H9 (cell line): ENCODE measurements around the gene MAST4. TPM values are rescaled to one million over a fixed set of nuclear protein-coding genes. Genes with fewer than 3 reads are reported as not detected.

ENCODE experiments used
- DNase-seq: peaks from one replicate; pipeline ENCODE4 v3.0.0-alpha.2; 2017
- H2AFZ ChIP-seq: one replicate; pipeline ENCODE4 v1.6.1; 2013; ENCODE audit warnings: mild to moderate bottlenecking, low read length, control low read depth, moderate library complexity
- H2AK5ac ChIP-seq: 2 replicates; pipeline ENCODE4 v1.6.1; 2013; ENCODE audit warnings: low read length, control low read depth, mixed read lengths; ENCODE audit not compliant: insufficient read length
- H2BK120ac ChIP-seq: one replicate; pipeline ENCODE4 v1.6.1; 2013; ENCODE audit warnings: low read depth, mild to moderate bottlenecking, low read length, control low read depth, inconsistent platforms; ENCODE audit not compliant: poor library complexity, severe bottlenecking
- H2BK12ac ChIP-seq: 2 replicates; pipeline ENCODE4 v1.6.1; 2013; ENCODE audit warnings: low read length, control low read depth, mixed read lengths, low read depth; ENCODE audit not compliant: insufficient read length
- H2BK15ac ChIP-seq: 2 replicates; pipeline ENCODE4 v1.6.1; 2013; ENCODE audit warnings: low read depth, low read length, control low read depth
- H2BK20ac ChIP-seq: one replicate; pipeline ENCODE4 v1.6.1; 2013; ENCODE audit warnings: low read depth, mild to moderate bottlenecking, low read length, control low read depth, inconsistent platforms; ENCODE audit not compliant: poor library complexity, severe bottlenecking
- H2BK5ac ChIP-seq: 2 replicates; pipeline ENCODE4 v1.6.1; 2013; ENCODE audit warnings: low read length, control low read depth, mixed read lengths; ENCODE audit not compliant: insufficient read length
- H3K14ac ChIP-seq: 2 replicates; pipeline ENCODE4 v1.6.1; 2013; ENCODE audit warnings: low read length, control low read depth; ENCODE audit not compliant: insufficient read depth
- H3K18ac ChIP-seq: 2 replicates; pipeline ENCODE4 v1.6.1; 2013; ENCODE audit warnings: low read depth, mild to moderate bottlenecking, mixed read lengths, low read length, control low read depth; ENCODE audit not compliant: insufficient read length
- H3K23ac ChIP-seq: 2 replicates; pipeline ENCODE4 v1.6.1; 2013; ENCODE audit warnings: low read length, control low read depth, mixed read lengths, low read depth; ENCODE audit not compliant: insufficient read length
- H3K23me2 ChIP-seq: 2 replicates; pipeline ENCODE4 v1.6.1; 2013; ENCODE audit warnings: low read depth, mild to moderate bottlenecking, mixed read lengths, low read length, control low read depth; ENCODE audit not compliant: insufficient read length, poor library complexity, severe bottlenecking
- H3K27ac ChIP-seq: 2 replicates; pipeline ENCODE4 v1.5.1; 2013; ENCODE audit warnings: low read length, control low read depth, mixed read lengths, low read depth; ENCODE audit not compliant: insufficient read length
- H3K27me3 ChIP-seq: 2 replicates; pipeline ENCODE4 v1.6.1; 2013; ENCODE audit warnings: low read length, control low read depth, inconsistent platforms; ENCODE audit not compliant: insufficient read depth
- H3K4ac ChIP-seq: 2 replicates; pipeline ENCODE4 v1.6.1; 2013; ENCODE audit warnings: low read depth, mild to moderate bottlenecking, control low read depth, inconsistent platforms, low read length, moderate library complexity
- H3K4me1 ChIP-seq: 2 replicates; pipeline ENCODE4 v1.6.1; 2013; ENCODE audit warnings: low read length, control low read depth, inconsistent platforms; ENCODE audit not compliant: insufficient read depth
- H3K4me2 ChIP-seq: 2 replicates; pipeline ENCODE4 v1.6.1; 2013; ENCODE audit warnings: low read length, control low read depth, mixed read lengths; ENCODE audit not compliant: insufficient read length, insufficient read depth
- H3K56ac ChIP-seq: 2 replicates; pipeline ENCODE4 v1.6.1; 2013; ENCODE audit warnings: low read depth, mild to moderate bottlenecking, mixed read lengths, low read length, control low read depth; ENCODE audit not compliant: insufficient read length
- H3K79me1 ChIP-seq: 2 replicates; pipeline ENCODE4 v1.6.1; 2013; ENCODE audit warnings: low read depth, mild to moderate bottlenecking, moderate library complexity, low read length, control low read depth, inconsistent platforms; ENCODE audit not compliant: insufficient read depth, poor library complexity, severe bottlenecking
- H3K79me2 ChIP-seq: 2 replicates; pipeline ENCODE4 v1.6.1; 2013; ENCODE audit warnings: low read length, control low read depth, inconsistent platforms; ENCODE audit not compliant: insufficient read depth
- H3K9ac ChIP-seq: 2 replicates; pipeline ENCODE4 v1.6.1; 2013; ENCODE audit warnings: low read length, control low read depth, mixed read lengths; ENCODE audit not compliant: insufficient read length; ENCODE audit errors: extremely low read depth
- H3K9me3 ChIP-seq: one replicate; pipeline ENCODE4 v1.6.1; 2013; ENCODE audit warnings: low read depth, low read length, inconsistent platforms; ENCODE audit not compliant: control insufficient read depth
- H3T11ph ChIP-seq: one replicate; pipeline ENCODE4 v1.6.1; 2013; ENCODE audit warnings: mild to moderate bottlenecking, low read length, control low read depth, inconsistent platforms
- H4K20me1 ChIP-seq: one replicate; pipeline ENCODE4 v1.6.1; 2013; ENCODE audit not compliant: control insufficient read depth, insufficient read length, insufficient read depth
- H4K5ac ChIP-seq: 2 replicates; pipeline ENCODE4 v1.6.1; 2013; ENCODE audit warnings: low read depth, mild to moderate bottlenecking, mixed read lengths, low read length, control low read depth; ENCODE audit not compliant: insufficient read length
- H4K8ac ChIP-seq: replicated peaks from 2 replicates; pipeline ENCODE4 v1.6.1; 2013; ENCODE audit warnings: low read length, control low read depth, mixed read lengths, low read depth; ENCODE audit not compliant: insufficient read length
- H4K91ac ChIP-seq: 2 replicates; pipeline ENCODE4 v1.6.1; 2013; ENCODE audit warnings: low read depth, mild to moderate bottlenecking, moderate library complexity, mixed read lengths, low read length, control low read depth; ENCODE audit not compliant: insufficient read length
- H3K27ac Mint-ChIP-seq, 3 experiments: 2 replicates in 2 of 3; 3 replicates in 1 of 3; pipeline ENCODE4 v1.8.0; 2020 to 2021; ENCODE audit warnings: mixed read lengths in 3 of 3, mild to moderate bottlenecking in 1 of 3, moderate library complexity in 1 of 3
- H3K27me3 Mint-ChIP-seq: 2 replicates; pipeline ENCODE4 v1.8.0; 2021; ENCODE audit warnings: low read depth, mild to moderate bottlenecking, moderate library complexity, mixed read lengths
- H3K36me3 Mint-ChIP-seq, 3 experiments: 2 replicates in 2 of 3; 3 replicates in 1 of 3; pipeline ENCODE4 v1.8.0; 2020 to 2021; ENCODE audit warnings: low read depth in 3 of 3, mixed read lengths in 3 of 3; ENCODE audit not compliant: insufficient read depth in 1 of 3
- H3K4me1 Mint-ChIP-seq, 2 experiments: 2 replicates each; pipeline ENCODE4 v1.8.0; 2020; ENCODE audit warnings: mixed read lengths in 2 of 2
- H3K4me3 Mint-ChIP-seq, 2 experiments: 2 replicates in 1 of 2; 3 replicates in 1 of 2; pipeline ENCODE4 v1.8.0; 2020 to 2021; ENCODE audit warnings: mild to moderate bottlenecking in 2 of 2, mixed read lengths in 2 of 2, moderate library complexity in 1 of 2
- H3K9me3 Mint-ChIP-seq, 2 experiments: 2 replicates in 1 of 2; 3 replicates in 1 of 2; pipeline ENCODE4 v1.8.0; 2020; ENCODE audit warnings: mild to moderate bottlenecking in 2 of 2, mixed read lengths in 2 of 2, moderate library complexity in 1 of 2
- WGBS: extraction: QIAGEN DNeasy Blood & Tissue Kit; methylation state at CpG from one replicate; pipeline ENCODE4 v1.1.7; 2013; ENCODE audit warnings: missing lambda C conversion rate, low lambda C conversion rate, mixed read lengths; ENCODE audit not compliant: insufficient read length; ENCODE audit errors: extremely low coverage; 5-methylcytosine and 5-hydroxymethylcytosine counted together
- total RNA-seq: library from RNA; stranded (reverse); gene quantifications from 2 replicates; pipeline ENCODE4 v1.2.1, GENCODE V29; 2021
- TF ChIP-seq, protein P1 (sequence below): fragments of 200-600 bp; sonication (generic); conservative IDR thresholded peaks from 3 replicates; pipeline ENCODE4 v1.8.0; 2021; ENCODE audit warnings: antibody characterized with exemption, mild to moderate bottlenecking

The MAST4 gene
- total RNA-seq, 1 experiment from 2014 or later = 3.7 TPM

DNA sequence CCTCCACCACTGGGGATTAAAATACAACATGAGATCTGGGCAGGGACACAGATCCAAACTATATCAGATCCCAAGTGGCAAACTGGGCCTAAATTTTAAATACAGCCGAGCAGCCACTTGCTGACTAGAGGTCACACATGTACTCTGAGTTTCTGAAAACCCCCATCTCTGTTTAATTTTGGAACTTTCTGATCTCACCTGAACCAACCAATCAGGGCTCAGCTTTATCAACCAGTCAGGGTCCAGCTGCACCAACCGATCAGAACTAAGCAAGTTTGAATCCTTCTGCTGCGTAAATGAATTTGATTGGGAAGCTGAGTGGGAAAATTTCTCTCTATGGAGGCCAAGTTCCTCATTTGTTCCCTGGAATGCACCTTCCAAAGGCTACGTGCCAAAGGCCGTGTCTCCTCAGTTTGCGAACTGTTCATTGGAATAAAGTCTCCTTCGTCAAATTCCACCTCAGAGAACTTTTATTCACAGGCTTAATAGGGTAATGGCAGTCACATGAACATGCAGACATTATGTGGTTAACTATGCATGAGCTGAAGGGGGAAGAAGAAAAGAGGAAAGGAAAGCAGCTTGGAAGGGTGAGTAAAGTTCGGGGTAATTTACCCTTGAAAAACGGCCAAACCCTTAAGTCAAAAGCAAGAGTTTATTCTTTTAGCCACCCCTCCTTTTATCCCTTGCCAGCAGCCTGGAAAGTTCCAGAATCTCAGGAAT is 596.7 kb downstream of the MAST4 start:
- no peak overlapping the region for H3K4ac ChIP-seq

More for the DNA sequence above, 596.7 kb downstream of the MAST4 start:
- Mint-ChIP-seq H3K27me3 (no peaks in the 10 kb centered on the region; the same call in none of the 2 replicates), H3K4me3 (no peak overlapping the region; a peak in 1 of 5 replicates), H3K4me1 (peaks cover 19 to 22% of the 10 kb centered on the region in 2 experiments), H3K36me3 (peaks cover 5 to 17% (median 7%) of the 10 kb centered on the region in 3 experiments; a peak in 6 of 7 replicates), H3K27ac (no peak overlapping the region), H3K9me3 (peaks cover 11 to 16% of the 10 kb centered on the region in 2 experiments)
- Histone ChIP-seq H3K27ac (no peak overlapping the region), H2BK20ac (no peak overlapping the region), H3K4me2 (no peak overlapping the region), H4K91ac (no peak overlapping the region), H4K20me1 (no peaks in the 10 kb centered on the region), H3T11ph (no peak overlapping the region), H3K9me3 (no peaks in the 10 kb centered on the region), H3K4me1 (peaks cover 7% of the 10 kb centered on the region; the same call in 1 of the 2 replicates), H3K18ac (no peak overlapping the region), H2BK12ac (no peak overlapping the region), H3K27me3 (no peaks in the 10 kb centered on the region), H4K8ac (no peak overlapping the region), H2BK120ac (no peak overlapping the region), H2AK5ac (no peak overlapping the region), H3K79me2 (no peaks in the 10 kb centered on the region), H2BK5ac (no peak overlapping the region), H3K23me2 (no peaks in the 10 kb centered on the region), H3K56ac (no peak overlapping the region), H2BK15ac (no peak overlapping the region), H3K14ac (no peak overlapping the region), H3K79me1 (no peaks in the 10 kb centered on the region), H3K23ac (no peak overlapping the region), H3K9ac (no peak overlapping the region), H4K5ac (no peak overlapping the region), H2AFZ (no peak overlapping the region)
- no peak for DNase-seq
- no CpG with 5 or more reads among the region's 9 CpGs for WGBS
- TF ChIP-seq, protein P1, sequence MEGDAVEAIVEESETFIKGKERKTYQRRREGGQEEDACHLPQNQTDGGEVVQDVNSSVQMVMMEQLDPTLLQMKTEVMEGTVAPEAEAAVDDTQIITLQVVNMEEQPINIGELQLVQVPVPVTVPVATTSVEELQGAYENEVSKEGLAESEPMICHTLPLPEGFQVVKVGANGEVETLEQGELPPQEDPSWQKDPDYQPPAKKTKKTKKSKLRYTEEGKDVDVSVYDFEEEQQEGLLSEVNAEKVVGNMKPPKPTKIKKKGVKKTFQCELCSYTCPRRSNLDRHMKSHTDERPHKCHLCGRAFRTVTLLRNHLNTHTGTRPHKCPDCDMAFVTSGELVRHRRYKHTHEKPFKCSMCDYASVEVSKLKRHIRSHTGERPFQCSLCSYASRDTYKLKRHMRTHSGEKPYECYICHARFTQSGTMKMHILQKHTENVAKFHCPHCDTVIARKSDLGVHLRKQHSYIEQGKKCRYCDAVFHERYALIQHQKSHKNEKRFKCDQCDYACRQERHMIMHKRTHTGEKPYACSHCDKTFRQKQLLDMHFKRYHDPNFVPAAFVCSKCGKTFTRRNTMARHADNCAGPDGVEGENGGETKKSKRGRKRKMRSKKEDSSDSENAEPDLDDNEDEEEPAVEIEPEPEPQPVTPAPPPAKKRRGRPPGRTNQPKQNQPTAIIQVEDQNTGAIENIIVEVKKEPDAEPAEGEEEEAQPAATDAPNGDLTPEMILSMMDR = no peak
